Heart left ventricle (tissue), 13 donors: ENCODE data around the gene PRDM16.

ENCODE experiments used
- POLR2A ChIP-seq, 2 donors: fragments of 450-650 bp; IDR thresholded peaks; one replicate each; pipeline ENCODE4 v1.6.1; 2017; ENCODE audit warnings: antibody characterized with exemption in 2 of 2, mild to moderate bottlenecking in 2 of 2, moderate library complexity in 2 of 2
- TF ChIP-seq, protein P1 (sequence below), 12 donors: fragments of 200-600 bp; sonication (generic) in 4 of 12; IDR thresholded peaks; one replicate each; pipeline versions ENCODE4 v1.5.0 to v1.8.0; 2018 to 2022; ENCODE audit warnings: antibody characterized with exemption in 12 of 12, mild to moderate bottlenecking in 5 of 12
- donor health status: ischemic (EF 13 %, LVEDD 7.1; RV severe dilation, severe dysfunction).
- donor health status: DM: no; HTN: yes; CAD: no.
- donor health status: DM: no; HTN: no; CAD: no.
- donor health status: ischemic (EF 25% LVEDD 6.9; RV normal size, moderate dysfunction).
- donor health status: ischemic (EF 25% LVEDD 5.7; RV mildly dilated, moderate dysfunction).
- donor health status: ischemic (EF 35%, LVEDD 5.7; RV mildly dilated, moderate dysfunction).
- donor health status: nonischemic (EF 11% LVEDD 7.7; RV severe dilation, severe dysfunction).
- donor health status: DM: yes; HTN: yes; CAD: no.
- donor health status: PGD.
- donor health status: ischemic (EF 29% LVEDD 5.4; RV normal size, mild dysfunction).
- donor health status: nonischemic (EF 23%, LVEDD 6.1; RV moderate dilation, normal function).

DNA sequence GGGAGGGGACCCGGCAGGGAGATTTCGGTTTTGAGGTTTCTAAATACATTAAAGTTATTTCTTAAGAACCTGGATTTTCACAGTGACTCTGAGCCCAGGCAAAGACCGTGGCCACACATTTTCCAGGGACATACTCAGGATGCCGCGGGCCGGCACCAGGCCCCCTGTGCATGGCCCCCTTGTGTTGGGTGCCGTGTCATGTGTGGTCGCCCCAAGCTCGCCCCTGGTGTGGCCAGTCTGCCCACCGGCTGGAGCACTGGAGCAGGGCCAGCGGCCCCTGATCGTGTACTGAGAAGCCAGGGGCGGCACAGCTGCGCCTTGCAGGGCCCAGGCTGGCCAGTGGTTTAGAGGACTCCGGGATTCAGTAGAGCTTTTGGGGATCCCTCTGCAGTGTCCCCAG is 412.0 kb downstream of the PRDM16 start:
- TF ChIP-seq, protein P1, sequence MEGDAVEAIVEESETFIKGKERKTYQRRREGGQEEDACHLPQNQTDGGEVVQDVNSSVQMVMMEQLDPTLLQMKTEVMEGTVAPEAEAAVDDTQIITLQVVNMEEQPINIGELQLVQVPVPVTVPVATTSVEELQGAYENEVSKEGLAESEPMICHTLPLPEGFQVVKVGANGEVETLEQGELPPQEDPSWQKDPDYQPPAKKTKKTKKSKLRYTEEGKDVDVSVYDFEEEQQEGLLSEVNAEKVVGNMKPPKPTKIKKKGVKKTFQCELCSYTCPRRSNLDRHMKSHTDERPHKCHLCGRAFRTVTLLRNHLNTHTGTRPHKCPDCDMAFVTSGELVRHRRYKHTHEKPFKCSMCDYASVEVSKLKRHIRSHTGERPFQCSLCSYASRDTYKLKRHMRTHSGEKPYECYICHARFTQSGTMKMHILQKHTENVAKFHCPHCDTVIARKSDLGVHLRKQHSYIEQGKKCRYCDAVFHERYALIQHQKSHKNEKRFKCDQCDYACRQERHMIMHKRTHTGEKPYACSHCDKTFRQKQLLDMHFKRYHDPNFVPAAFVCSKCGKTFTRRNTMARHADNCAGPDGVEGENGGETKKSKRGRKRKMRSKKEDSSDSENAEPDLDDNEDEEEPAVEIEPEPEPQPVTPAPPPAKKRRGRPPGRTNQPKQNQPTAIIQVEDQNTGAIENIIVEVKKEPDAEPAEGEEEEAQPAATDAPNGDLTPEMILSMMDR (IDR thresholded peaks at IDR 0.05), result no peak
- no peak for TF ChIP-seq POLR2A (IDR thresholded peaks at IDR 0.05)
